Epithelial cell of esophagus (primary cell): ENCODE results near the gene FBXO8.

ENCODE experiments used
- DNase-seq: peaks from one replicate; pipeline ENCODE4 v3.0.0; 2010; ENCODE audit warnings: low read depth
- H3K4me3 ChIP-seq: 2 replicates; pipeline ENCODE4 v1.5.1; 2011; ENCODE audit warnings: mild to moderate bottlenecking, low read length, control low read depth
- TF ChIP-seq, protein P1 (sequence below): IDR thresholded peaks from 2 replicates; pipeline ENCODE4 v1.5.1; 2011; ENCODE audit warnings: low read depth, mild to moderate bottlenecking, low read length, control low read depth, inconsistent platforms; ENCODE audit not compliant: insufficient read depth; ENCODE audit errors: missing control alignments

The FBXO8 gene

GRCh38 chr4:174213731-174214100 lies 69.8 kb downstream of the FBXO8 start:
- no peak for DNase-seq
- H3K4me3 ChIP-seq = no peak overlapping the region
- TF ChIP-seq, protein P1, sequence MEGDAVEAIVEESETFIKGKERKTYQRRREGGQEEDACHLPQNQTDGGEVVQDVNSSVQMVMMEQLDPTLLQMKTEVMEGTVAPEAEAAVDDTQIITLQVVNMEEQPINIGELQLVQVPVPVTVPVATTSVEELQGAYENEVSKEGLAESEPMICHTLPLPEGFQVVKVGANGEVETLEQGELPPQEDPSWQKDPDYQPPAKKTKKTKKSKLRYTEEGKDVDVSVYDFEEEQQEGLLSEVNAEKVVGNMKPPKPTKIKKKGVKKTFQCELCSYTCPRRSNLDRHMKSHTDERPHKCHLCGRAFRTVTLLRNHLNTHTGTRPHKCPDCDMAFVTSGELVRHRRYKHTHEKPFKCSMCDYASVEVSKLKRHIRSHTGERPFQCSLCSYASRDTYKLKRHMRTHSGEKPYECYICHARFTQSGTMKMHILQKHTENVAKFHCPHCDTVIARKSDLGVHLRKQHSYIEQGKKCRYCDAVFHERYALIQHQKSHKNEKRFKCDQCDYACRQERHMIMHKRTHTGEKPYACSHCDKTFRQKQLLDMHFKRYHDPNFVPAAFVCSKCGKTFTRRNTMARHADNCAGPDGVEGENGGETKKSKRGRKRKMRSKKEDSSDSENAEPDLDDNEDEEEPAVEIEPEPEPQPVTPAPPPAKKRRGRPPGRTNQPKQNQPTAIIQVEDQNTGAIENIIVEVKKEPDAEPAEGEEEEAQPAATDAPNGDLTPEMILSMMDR = no peak

DNA sequence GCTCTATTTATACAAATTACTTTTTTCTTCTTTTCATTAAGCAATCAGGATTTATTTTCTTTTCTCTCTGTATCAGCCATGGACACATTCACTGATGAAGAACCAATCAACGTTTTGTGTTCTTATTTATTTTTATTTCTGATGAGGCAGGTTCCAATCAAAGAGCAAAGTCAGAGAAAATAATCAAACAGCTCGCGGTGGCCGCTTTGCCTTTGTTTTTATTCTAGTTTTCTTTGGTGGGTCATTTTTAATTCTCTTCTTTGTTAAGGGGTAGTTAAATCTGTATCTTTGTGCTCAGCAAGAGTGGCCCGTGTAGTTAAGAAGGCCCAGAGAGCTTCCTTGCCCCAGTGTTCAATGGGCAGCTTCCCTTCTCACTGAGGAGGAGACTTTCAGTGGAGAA lies 71.4 kb downstream of the FBXO8 start:
- no peak overlapping the region for H3K4me3 ChIP-seq
- no peak for DNase-seq
- TF ChIP-seq, protein P1 = no peak

- no peak for DNase-seq
- TF ChIP-seq, protein P1 = no peak
- no peak overlapping the region for H3K4me3 ChIP-seq
These were observed 71.8 kb downstream of the FBXO8 start for GRCh38 chr4:174211622-174212044.

- DNase-seq = peak; percentile 52
- H3K4me3 ChIP-seq = no peak overlapping the region
- TF ChIP-seq, protein P1 = no peak
These were observed 72.4 kb downstream of the FBXO8 start for GRCh38 chr4:174210952-174211490.

GRCh38 chr4:174210354-174210753 lies 73.1 kb downstream of the FBXO8 start:
- DNase-seq = no peak
- TF ChIP-seq, protein P1 = no peak
- no peak overlapping the region for H3K4me3 ChIP-seq

DNA sequence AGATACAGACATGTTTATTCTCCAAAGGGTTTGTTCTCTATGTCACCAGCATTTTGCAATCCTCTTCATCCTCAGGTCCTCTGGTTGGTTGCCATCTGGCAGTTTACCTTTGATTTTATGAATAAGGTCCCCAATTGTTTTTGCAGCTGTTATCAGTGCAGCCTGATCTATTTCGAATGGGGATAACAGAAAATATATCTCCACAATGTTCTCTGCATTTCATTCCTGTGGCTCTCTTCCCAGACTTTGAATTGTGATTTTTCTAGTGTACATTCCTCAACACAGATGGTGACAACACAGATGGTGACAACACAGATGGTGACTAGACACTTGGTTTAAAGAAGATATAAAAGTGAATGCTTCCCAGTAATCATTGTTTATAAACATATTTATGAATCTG lies 74.1 kb downstream of the FBXO8 start:
- TF ChIP-seq, protein P1 = no peak
- DNase-seq = no peak

GRCh38 chr4:174207367-174207766 lies 76.1 kb downstream of the FBXO8 start:
- TF ChIP-seq, protein P1 = no peak
- DNase-seq = no peak
- no peak overlapping the region for H3K4me3 ChIP-seq

More for the DNA sequence above, 74.1 kb downstream of the FBXO8 start:
- H3K4me3 ChIP-seq = no peak overlapping the region
